ENCODE measurements around the gene NDRG2. TPM values are rescaled to one million over a fixed set of nuclear protein-coding genes. Genes with fewer than 3 reads are reported as not detected.

Gene NDRG2
- total and polyA plus RNA-seq, 2 experiments from 2014 or later = 0.28 to 2.8 TPM

GRCh38 chr14:20970983-20971704 lies 53.7 kb downstream of the NDRG2 start:
- Histone ChIP-seq H2AFZ (peak overlapping the region; percentile 98), H3K4me1 (ENCODE audit: insufficient read depth) (peaks cover 8% of the 10 kb centered on the region), H3K36me3 (ENCODE audit: low read depth) (no peaks in the 10 kb centered on the region), H3K4me2 (ENCODE audit: unreplicated experiment) (peak overlapping the region; percentile 78), H3K9me3 (ENCODE audit: low read depth) (no peaks in the 10 kb centered on the region), H3K4me3 (peak overlapping the region; percentile 81), H3K9ac (peak overlapping the region; percentile 65), H3K27ac (no peak overlapping the region), H3K27me3 (replicated peaks; ENCODE audit: insufficient read depth) (peaks cover 7% of the 10 kb centered on the region; the same call in 1 of the 2 replicates), H3K9me2 (ENCODE audit: insufficient read depth) (no peaks in the 10 kb centered on the region), H3K79me2 (ENCODE audit: insufficient read depth) (no peaks in the 10 kb centered on the region), H3F3A (ENCODE audit: insufficient read depth) (no peaks in the 10 kb centered on the region), H4K20me1 (ENCODE audit: insufficient read depth) (no peaks in the 10 kb centered on the region)
- TF ChIP-seq EZH2phosphoT487 (IDR thresholded peaks at IDR 0.05; ENCODE audit: insufficient read depth, low read depth) (no peak), EZH2 (IDR thresholded peaks at IDR 0.05; ENCODE audit: insufficient read depth, poor library complexity, severe bottlenecking) (no peak)
- WGBS, 2 experiments (ENCODE audit: low coverage in 1 of 2, low lambda C conversion rate in 2 of 2, missing lambda C conversion rate in 2 of 2) = 1% methylated on average over 41 to 47 of the region's 47 CpGs
- peak; percentile 92 for DNase-seq
- in situ Hi-C loops (cut with MboI) = loop anchor here (10.0 kb wide), 1 partner anchor 276 kb away; no protein-coding TSS in a partner anchor

- TF ChIP-seq EZH2phosphoT487 (IDR thresholded peaks at IDR 0.05; ENCODE audit: insufficient read depth, low read depth) (no peak), EZH2 (IDR thresholded peaks at IDR 0.05; ENCODE audit: insufficient read depth, poor library complexity, severe bottlenecking) (no peak)
- Histone ChIP-seq H3K27ac (no peak overlapping the region), H3K4me3 (peak overlapping the region; percentile 81), H3K27me3 (replicated peaks; ENCODE audit: insufficient read depth) (peaks cover 7% of the 10 kb centered on the region; the same call in 1 of the 2 replicates), H3F3A (ENCODE audit: insufficient read depth) (no peaks in the 10 kb centered on the region), H3K9ac (peak overlapping the region; percentile 65; the same call in 1 of the 2 replicates), H3K36me3 (ENCODE audit: low read depth) (no peaks in the 10 kb centered on the region), H4K20me1 (ENCODE audit: insufficient read depth) (no peaks in the 10 kb centered on the region), H3K79me2 (ENCODE audit: insufficient read depth) (no peaks in the 10 kb centered on the region), H3K4me2 (ENCODE audit: unreplicated experiment) (peak overlapping the region; percentile 78), H3K9me2 (ENCODE audit: insufficient read depth) (no peaks in the 10 kb centered on the region), H3K9me3 (ENCODE audit: low read depth) (no peaks in the 10 kb centered on the region), H2AFZ (peak overlapping the region; percentile 98), H3K4me1 (ENCODE audit: insufficient read depth) (peaks cover 8% of the 10 kb centered on the region)
- DNase-seq = no peak
- 10 to 11% methylated on average over 10 of the region's 10 CpGs for WGBS, 2 experiments (ENCODE audit: low coverage in 1 of 2, low lambda C conversion rate in 2 of 2, missing lambda C conversion rate in 2 of 2)
- in situ Hi-C loops (cut with MboI) = loop anchor here (10.0 kb wide), 1 partner anchor 276 kb away; no protein-coding TSS in a partner anchor
Measured at GRCh38 chr14:20970647-20970982, 54.2 kb downstream of the NDRG2 start.

- H3K9ac ChIP-seq = no peak overlapping the region
- H3K4me1 ChIP-seq (ENCODE audit: insufficient read depth) = peaks cover 4% of the 10 kb centered on the region; the same call in 1 of the 2 replicates
- H3K36me3 ChIP-seq (ENCODE audit: low read depth) = no peaks in the 10 kb centered on the region
- no peak overlapping the region for H3K27ac ChIP-seq
- H3K9me2 ChIP-seq (ENCODE audit: insufficient read depth) = no peaks in the 10 kb centered on the region
- no peaks in the 10 kb centered on the region for H3F3A ChIP-seq (ENCODE audit: insufficient read depth)
- H3K4me2 ChIP-seq (ENCODE audit: unreplicated experiment) = no peak overlapping the region
- H3K27me3 ChIP-seq (replicated peaks; ENCODE audit: insufficient read depth) = peaks cover 7% of the 10 kb centered on the region; the same call in 1 of the 2 replicates
- peak; percentile 8 for DNase-seq
- 76 to 78% methylated on average over 3 of the region's 3 CpGs for WGBS, 2 experiments (ENCODE audit: low coverage in 1 of 2, low lambda C conversion rate in 2 of 2, missing lambda C conversion rate in 2 of 2)
- H2AFZ ChIP-seq = no peak overlapping the region
- no peak overlapping the region for H3K4me3 ChIP-seq
- H3K9me3 ChIP-seq (ENCODE audit: low read depth) = no peaks in the 10 kb centered on the region
- TF ChIP-seq EZH2phosphoT487 (IDR thresholded peaks at IDR 0.05; ENCODE audit: insufficient read depth, low read depth) (no peak), EZH2 (IDR thresholded peaks at IDR 0.05; ENCODE audit: insufficient read depth, poor library complexity, severe bottlenecking) (no peak)
- no peaks in the 10 kb centered on the region for H4K20me1 ChIP-seq (ENCODE audit: insufficient read depth)
- no peaks in the 10 kb centered on the region for H3K79me2 ChIP-seq (ENCODE audit: insufficient read depth)
- in situ Hi-C loops (cut with MboI) = loop anchor here (10.0 kb wide), 1 partner anchor 115 kb away; no protein-coding TSS in a partner anchor
Measured at GRCh38 chr14:20969336-20969735, 55.5 kb downstream of the NDRG2 start.

Small RNA genes lying within 50 kb of the gene (microRNA-seq; reads per million reads assigned to microRNA genes)
- not detected for gene MIR6717 (ENCODE audit: borderline number of aligned reads)

Other genes with a start within 250 kb of the NDRG2 start
- not detected in 2 replicates for gene RNASE6, start 243.8 kb downstream of the NDRG2 start, total RNA-seq (2014; rRNA removed; shearing (Covaris generic))
- not detected in 2 replicates for gene RNASE6, start 243.8 kb downstream of the NDRG2 start, polyA plus RNA-seq (2016; fragmentation: Nextera tagmentation; extraction: Ambion mirVana)
- not detected in 2 replicates for gene RNASE1, start 222.2 kb downstream of the NDRG2 start, total RNA-seq (2014; rRNA removed; shearing (Covaris generic))
- gene RNASE1, start 222.2 kb downstream of the NDRG2 start, polyA plus RNA-seq (2016; fragmentation: Nextera tagmentation; extraction: Ambion mirVana) = not detected in 2 replicates
- gene RNASE3, start 133.7 kb downstream of the NDRG2 start, total RNA-seq (2014; rRNA removed; shearing (Covaris generic)) = not detected in 2 replicates
- gene RNASE3, start 133.7 kb downstream of the NDRG2 start, polyA plus RNA-seq (2016; fragmentation: Nextera tagmentation; extraction: Ambion mirVana) = not detected in 2 replicates
- not detected in 2 replicates for gene RNASE2, start 69.6 kb downstream of the NDRG2 start, total RNA-seq (2014; rRNA removed; shearing (Covaris generic))
- not detected in 2 replicates for gene RNASE2, start 69.6 kb downstream of the NDRG2 start, polyA plus RNA-seq (2016; fragmentation: Nextera tagmentation; extraction: Ambion mirVana)
- 65.8 and 87.7 TPM in 2 replicates for gene METTL17, start 35.1 kb downstream of the NDRG2 start, total RNA-seq (2014; rRNA removed; shearing (Covaris generic))
- 30.6 and 31.3 TPM in 2 replicates for gene METTL17, start 35.1 kb downstream of the NDRG2 start, polyA plus RNA-seq (2016; fragmentation: Nextera tagmentation; extraction: Ambion mirVana)
- not detected in 2 replicates for gene SLC39A2, start 25.8 kb downstream of the NDRG2 start, total RNA-seq (2014; rRNA removed; shearing (Covaris generic))
- 0.24 TPM in 1 of 2 replicates, not detected in the other for gene SLC39A2, start 25.8 kb downstream of the NDRG2 start, polyA plus RNA-seq (2016; fragmentation: Nextera tagmentation; extraction: Ambion mirVana)
- gene TPPP2, start 5.2 kb upstream of the NDRG2 start, total RNA-seq (2014; rRNA removed; shearing (Covaris generic)) = not detected in 2 replicates
- not detected in 2 replicates for gene TPPP2, start 5.2 kb upstream of the NDRG2 start, polyA plus RNA-seq (2016; fragmentation: Nextera tagmentation; extraction: Ambion mirVana)
- gene RNASE13, start 9.7 kb upstream of the NDRG2 start, total RNA-seq (2014; rRNA removed; shearing (Covaris generic)) = not detected in 2 replicates
- not detected in 2 replicates for gene RNASE13, start 9.7 kb upstream of the NDRG2 start, polyA plus RNA-seq (2016; fragmentation: Nextera tagmentation; extraction: Ambion mirVana)
- not detected in 2 replicates for gene RNASE7, start 17.3 kb upstream of the NDRG2 start, total RNA-seq (2014; rRNA removed; shearing (Covaris generic))
- not detected in 2 replicates for gene RNASE7, start 17.3 kb upstream of the NDRG2 start, polyA plus RNA-seq (2016; fragmentation: Nextera tagmentation; extraction: Ambion mirVana)
- not detected in 2 replicates for gene RNASE8, start 32.8 kb upstream of the NDRG2 start, total RNA-seq (2014; rRNA removed; shearing (Covaris generic))
- not detected in 2 replicates for gene RNASE8, start 32.8 kb upstream of the NDRG2 start, polyA plus RNA-seq (2016; fragmentation: Nextera tagmentation; extraction: Ambion mirVana)
- gene ARHGEF40, start 45.2 kb upstream of the NDRG2 start, total RNA-seq (2014; rRNA removed; shearing (Covaris generic)) = 56.6 and 68.3 TPM in 2 replicates
- gene ARHGEF40, start 45.2 kb upstream of the NDRG2 start, polyA plus RNA-seq (2016; fragmentation: Nextera tagmentation; extraction: Ambion mirVana) = 22.4 and 23.9 TPM in 2 replicates
- gene ZNF219, start 73.6 kb upstream of the NDRG2 start, total RNA-seq (2014; rRNA removed; shearing (Covaris generic)) = 15.9 and 24.0 TPM in 2 replicates
- 1.6 and 1.8 TPM in 2 replicates for gene ZNF219, start 73.6 kb upstream of the NDRG2 start, polyA plus RNA-seq (2016; fragmentation: Nextera tagmentation; extraction: Ambion mirVana)
- gene TMEM253, start 76.0 kb upstream of the NDRG2 start, total RNA-seq (2014; rRNA removed; shearing (Covaris generic)) = 0.97 TPM in 1 of 2 replicates, not detected in the other
- gene TMEM253, start 76.0 kb upstream of the NDRG2 start, polyA plus RNA-seq (2016; fragmentation: Nextera tagmentation; extraction: Ambion mirVana) = 0.18 TPM in 1 of 2 replicates, not detected in the other
- gene OR5AU1, start 131.0 kb upstream of the NDRG2 start, total RNA-seq (2014; rRNA removed; shearing (Covaris generic)) = not detected in 2 replicates
- gene OR5AU1, start 131.0 kb upstream of the NDRG2 start, polyA plus RNA-seq (2016; fragmentation: Nextera tagmentation; extraction: Ambion mirVana) = not detected in 2 replicates
- 674 and 705 TPM in 2 replicates for gene HNRNPC, start 244.4 kb upstream of the NDRG2 start, total RNA-seq (2014; rRNA removed; shearing (Covaris generic))
- gene HNRNPC, start 244.4 kb upstream of the NDRG2 start, polyA plus RNA-seq (2016; fragmentation: Nextera tagmentation; extraction: Ambion mirVana) = 584 and 592 TPM in 2 replicates